Activated gamma-delta T cell treated with anti-CD3 and anti-CD28 coated beads, Interleukin-2, amount 50 U/mL, for 16 hours (primary cell): ENCODE data around the gene TNIK.
"Not testable (repeated sequence)": the region's sequence is repeated elsewhere in the genome, so short reads cannot be mapped to it uniquely, and the experiment has no call there.

Source experiments
- DNase-seq: peaks from one replicate; pipeline ENCODE4 v3.0.0-alpha.2; 2020; ENCODE audit warnings: low read depth

TNIK gene

DNA sequence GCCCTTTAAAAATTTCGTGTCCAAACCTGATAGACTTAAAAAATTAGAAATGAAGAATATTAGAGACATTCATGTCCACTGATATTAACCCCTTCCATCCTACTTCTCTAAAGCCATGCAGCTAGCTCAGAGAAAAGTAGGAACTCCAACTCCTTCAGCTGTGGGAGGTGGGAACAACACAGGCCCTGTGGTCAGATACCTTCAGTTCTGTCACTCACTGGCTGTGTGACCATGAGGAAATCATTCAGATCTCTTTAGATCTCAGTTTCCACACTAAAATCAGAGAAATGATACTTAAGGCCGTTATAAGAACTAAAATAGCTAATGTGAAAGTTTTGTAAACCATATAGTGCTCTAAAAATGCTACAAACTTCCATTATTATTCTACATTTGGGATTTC, 209.8 kb downstream of the TNIK start:
- no peak for DNase-seq

DNA sequence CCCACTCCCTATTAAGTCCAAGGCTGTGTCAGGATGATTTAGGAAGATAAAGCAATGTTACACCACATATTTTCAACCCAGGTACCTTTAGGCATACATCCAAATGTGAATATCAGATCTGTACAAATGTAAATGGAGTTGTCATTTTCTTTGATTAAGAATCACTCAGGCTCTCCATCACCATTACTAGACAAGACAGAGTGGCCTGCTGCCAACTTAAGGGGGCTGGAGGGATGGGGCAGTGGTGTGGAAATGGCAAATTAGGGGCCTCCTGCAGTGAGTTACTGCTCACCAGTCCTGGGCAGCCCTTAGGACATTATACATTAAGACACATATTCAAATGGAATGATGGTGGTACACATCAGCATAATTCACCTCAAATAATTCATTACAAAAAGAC, 211.0 kb downstream of the TNIK start:
- no peak for DNase-seq

DNA sequence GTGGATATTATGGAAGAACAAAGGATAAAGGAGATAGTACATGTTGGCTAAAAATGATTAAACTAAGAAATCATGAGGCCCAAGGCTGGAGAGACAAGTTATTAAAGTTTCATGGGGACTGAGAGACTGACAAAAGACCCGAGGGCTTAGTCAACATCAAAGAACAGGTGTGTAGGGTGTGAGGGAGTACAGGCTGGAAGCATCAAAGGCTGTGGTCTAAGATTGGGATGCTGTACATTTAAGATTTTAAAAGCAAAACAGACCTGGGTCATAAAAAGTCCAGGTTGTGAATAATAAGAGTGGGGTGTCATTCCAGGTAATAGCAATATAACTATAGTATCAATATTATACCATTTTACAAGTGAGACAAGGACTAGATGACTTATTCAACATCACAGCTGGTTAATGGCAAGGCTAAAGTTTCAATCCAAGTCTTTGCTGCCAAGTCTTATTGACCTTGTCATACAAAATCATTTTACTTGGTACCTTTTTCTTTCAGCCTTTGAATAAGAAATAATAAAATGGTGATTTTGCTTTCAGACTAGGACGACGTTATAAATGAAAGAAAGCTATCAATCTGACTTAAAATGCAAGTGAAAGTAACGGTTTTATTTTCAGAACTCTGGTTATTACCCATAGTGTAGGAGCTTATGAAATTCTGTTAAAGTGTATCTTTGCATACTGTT, 211.6 kb downstream of the TNIK start:
- DNase-seq: no peak

DNA sequence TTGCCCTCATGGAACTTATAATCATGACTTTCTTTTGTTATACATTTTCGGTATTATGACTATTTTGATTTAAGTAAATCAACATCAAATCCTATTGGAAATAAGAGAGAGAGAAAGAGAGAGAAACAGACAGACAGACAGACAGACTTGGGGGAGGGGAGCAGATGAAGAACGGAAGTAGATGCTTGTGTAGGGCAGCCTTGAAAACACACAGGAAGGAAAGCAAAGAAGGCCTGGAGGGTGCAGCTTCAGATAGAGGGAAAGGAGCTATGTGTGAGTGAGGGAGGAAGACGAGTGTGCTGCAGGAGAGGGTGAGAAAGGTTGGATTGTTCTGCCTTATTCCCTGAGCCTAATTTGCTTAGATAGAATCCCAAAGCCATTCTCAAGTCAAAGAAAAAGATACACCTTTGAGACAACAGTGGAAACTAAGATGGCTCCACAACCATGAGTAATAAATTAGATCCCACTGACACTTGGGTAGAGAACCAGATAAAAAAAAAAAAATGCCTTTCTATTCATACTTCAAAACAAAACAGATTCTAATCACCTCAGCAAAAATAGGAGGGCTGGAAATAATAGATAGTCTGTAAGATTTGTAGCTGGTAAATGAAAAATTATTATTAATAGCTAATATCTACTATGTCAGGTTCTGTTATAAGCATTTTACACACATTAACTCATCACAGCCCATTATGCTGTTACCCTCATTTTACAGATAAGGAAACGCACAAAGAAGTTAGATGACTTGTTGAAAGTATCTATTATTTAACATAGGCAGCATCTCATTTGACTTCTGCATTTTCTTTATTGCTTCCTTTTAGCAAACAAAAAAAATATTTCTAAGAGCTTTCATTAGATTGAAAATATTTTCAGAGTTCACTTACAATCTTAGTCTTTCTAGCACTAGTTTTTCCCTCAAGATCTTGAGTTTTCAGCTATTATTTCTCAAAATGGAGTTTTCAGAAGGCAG, 214.1 kb downstream of the TNIK start:
- no peak for DNase-seq

DNA sequence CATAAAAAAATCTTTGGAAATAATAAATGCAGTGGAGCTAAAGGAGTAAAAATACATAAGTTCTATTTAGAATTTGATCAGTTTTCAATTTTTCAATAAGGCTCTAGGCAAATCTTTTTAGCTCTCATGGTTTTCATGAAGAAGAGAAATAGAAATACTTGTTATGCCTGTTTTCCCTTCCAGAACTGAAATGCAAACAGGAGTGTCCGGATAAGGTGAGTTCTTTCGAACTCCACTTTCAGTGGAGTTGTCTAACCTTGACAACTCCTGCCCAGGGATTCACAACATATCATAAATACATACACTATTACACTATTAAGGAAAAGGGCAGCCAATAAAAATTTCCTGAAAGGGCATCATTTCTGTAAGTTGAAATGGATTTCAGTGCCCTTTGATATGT, 217.3 kb downstream of the TNIK start:
- DNase-seq: no peak

DNA sequence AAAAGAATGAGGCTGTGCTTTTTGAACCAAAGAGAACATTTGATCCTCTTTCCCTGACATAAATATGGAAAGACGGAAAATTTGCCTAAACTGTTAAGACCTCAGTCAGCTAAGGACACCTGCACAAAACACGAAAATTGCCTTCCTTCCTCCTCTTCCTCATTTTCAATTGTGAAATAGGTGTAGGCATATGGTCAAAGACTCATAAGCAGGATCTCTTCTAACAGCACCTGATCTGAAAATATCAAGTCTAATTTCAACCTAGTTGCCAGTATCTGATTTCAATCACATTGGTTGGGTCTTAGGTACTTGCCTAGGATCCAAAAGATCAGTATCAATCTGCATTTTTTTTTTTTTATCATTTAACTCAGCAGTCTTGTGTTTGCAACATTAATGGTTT, 218.0 kb downstream of the TNIK start:
- DNase-seq: no peak

DNA sequence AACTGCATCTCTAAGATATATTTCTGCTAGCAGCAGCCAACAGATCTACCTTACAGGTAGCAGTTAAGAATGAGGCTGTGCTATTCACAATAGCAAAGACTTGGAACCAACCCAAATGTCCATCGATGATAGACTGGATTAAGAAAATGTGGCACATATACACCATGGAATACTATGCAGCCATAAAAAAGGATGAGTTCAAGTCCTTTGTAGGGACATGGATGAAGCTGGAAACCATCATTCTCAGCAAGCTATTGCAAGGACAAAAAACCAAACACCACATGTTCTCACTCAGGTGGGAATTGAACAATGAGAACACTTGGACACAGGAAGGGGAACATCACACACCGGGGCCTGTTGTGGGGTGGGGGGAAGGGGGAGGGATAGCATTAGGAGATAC, 218.6 kb downstream of the TNIK start:
- not testable (repeated sequence) for DNase-seq

DNA sequence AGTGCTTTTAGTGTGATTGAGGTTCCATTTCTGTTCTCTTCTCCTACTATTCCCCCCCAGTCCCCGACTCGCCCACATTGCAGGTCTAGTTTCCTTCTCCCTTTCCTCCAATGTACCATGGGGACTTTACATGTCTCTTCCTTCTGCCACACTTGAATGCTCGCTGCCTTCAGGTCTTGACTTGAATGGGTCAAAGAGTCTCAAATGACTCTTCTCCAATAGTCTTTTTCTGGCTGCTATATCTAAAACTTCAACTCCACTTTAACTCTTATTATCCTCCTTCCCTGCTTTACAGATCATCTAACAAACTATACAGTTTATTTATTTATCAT, 219.7 kb downstream of the TNIK start:
- DNase-seq: no peak

DNA sequence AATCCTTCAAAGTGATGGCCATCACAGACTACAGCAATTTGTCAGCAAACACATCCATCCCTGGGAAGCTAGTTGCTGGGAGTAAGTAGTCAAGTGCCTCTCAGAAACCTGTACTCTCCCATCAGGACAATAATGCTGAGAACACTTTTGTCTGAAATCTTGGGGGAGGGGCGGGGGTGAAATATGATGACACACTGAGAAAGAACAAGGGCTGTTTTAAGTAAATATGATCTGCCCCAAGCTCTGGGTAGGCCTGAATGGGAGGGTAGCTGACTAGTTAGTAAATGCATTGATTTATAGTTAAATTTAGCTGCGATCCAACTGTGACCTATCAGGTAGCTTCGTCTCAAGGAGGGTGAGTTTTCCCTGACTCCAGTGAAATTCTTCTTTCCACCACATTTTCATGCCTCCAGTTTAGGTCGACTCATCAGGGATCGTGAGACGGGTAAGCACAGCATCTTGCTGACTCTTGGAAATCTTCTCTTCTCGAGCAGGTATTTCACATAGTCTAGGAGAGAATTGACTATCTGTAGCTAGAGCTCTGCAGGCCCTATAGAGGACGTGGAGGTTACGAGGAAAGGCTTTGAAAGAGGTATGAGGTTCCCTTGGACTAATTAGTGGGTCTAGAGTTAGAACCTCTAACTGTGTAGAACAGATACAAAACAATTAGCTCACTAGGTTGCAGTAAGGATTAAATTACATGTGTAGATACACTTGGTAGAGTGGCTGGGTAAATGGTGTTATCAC, 220.3 kb downstream of the TNIK start:
- DNase-seq: no peak

DNA sequence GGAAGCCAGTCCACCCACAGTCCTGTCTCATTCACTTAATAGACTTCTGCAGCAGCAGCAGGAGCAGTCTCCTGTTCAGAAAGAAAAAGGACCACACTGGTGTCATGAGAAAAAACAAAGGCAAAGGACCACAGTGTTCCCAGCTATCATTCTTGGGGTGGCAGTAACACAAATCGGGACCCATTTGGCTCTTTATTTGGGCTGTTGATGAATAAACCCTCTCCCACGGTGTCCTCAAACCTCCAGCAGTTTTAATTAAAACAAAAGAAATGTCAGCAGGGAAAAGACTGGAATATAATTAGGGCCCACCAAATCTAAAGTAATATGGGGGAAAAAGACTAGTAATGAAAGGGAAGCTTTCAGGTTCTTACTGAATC, 223.2 kb downstream of the TNIK start:
- no peak for DNase-seq

DNA sequence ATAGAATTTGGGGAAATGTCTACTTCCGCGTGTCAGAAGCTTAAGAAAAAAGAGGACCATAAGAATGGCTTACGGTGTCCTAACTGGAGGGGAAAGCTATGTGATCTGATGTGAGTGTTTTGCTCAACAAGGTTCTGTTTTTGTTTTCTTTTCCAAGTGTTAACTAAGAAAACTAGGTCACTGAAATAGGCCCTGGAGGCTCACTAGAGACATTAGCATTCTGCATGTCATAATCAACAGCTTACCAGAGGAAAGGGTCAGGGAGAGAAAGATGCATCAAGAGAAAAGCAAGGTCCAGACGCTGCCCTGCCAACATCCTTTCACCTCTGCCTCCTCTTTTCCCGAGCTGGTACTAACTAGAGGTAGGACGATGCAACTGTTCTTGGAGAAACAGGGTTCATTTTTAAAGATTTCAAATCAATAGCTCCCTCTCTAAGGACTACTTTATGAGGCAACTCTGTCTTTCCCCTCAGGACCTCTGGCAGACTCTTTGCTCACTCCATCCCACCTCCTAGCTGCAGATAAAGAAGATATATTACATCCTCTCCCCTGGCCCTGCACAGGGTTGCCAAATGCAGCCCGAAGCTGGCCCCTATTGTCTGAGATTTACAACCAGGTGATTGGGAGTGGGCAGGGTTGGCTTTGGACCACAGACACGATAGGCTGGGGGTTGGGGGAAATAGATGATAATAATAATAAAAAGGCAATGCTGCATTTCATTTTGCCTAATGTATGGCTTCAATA, 223.8 kb downstream of the TNIK start:
- no peak for DNase-seq

DNA sequence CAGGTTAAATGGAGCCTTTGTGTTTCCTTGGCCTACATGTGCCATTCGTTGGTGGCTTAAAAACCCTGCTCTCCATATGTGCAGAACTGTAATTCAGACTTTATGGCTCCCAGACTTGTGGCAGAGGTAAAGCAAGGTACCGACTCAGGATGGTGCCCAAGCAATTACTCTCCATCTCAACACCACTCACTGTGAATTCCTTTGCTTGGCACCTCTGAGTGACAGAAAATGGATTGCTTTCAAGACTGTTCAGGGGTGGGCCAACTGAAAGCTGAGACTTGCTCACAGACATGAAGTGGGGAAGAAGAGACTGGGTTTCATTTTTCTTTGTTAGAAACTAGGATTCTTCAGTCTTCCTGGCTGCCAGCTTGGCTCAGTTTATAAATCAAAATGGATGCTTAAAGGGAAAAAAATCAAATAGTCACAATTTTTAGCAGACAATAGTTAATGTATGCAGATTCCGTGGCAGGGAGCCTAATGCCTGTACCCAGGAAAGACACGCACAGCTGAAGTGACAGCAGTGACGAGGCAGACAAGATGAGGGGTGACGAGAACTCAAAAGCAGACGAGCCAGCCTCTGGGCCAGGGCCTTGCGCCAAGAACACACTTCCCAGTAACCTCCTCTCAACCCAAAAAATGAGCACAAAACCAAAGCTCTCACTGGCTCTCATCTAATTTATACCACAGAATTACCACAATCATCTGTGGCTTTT, 225.8 kb downstream of the TNIK start:
- no peak for DNase-seq

DNA sequence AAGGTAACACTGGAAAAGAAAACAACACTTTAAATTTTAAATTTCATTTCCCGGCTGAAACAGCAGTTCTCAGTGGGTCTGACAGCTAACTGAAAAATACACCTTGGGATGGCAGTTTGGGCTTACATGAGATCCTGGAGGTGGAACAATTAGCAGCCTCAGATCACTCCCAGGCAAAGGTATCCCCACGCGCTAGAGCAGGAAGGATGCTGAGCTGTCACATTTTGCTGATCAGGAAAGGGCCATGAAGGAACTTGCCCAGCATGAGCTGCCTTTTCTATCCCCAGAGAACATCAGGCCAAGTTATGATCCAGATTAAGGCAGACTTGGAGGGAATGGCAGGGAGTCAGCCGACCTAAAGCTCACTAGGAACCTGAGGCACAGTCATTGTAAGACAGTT, 228.8 kb downstream of the TNIK start:
- no peak for DNase-seq

DNA sequence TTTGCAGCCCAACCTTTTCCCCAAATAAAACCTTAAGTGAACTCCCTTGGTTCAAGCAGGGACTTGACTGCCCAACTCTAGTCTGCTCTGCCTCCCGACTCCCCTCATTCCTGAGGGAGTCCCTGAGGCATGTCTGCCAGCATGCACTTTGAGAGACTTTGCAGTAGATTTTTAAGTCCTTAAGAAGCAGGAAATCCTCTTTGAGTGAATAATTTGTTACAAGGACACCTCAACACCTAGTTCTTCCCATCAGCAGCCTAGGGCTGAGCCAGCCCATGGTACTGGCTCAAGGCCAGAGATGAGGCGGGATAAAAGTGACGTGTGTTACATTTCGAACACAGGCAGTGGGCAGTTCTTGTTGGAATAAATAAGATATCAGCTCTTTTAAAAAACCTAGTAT, 229.3 kb downstream of the TNIK start:
- no peak for DNase-seq

DNA sequence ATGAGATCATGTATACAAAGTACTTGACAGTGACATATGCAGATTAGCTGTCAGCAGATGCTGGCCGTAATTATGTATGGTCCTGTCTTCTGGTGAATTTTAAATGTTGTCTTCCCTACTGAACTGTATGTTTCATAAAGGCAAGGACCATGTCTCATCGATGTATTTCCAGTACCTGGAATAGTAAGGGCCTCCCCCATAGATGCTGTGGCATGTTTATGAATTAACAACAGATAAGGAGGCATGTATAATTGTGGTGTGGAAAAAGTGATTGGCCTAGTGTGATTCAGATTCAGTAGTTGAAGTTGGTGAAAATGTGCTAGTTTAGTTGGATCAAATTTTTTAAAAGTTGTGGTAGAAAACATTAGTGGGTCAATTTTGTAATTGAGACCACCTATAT, 231.0 kb downstream of the TNIK start:
- DNase-seq: no peak

DNA sequence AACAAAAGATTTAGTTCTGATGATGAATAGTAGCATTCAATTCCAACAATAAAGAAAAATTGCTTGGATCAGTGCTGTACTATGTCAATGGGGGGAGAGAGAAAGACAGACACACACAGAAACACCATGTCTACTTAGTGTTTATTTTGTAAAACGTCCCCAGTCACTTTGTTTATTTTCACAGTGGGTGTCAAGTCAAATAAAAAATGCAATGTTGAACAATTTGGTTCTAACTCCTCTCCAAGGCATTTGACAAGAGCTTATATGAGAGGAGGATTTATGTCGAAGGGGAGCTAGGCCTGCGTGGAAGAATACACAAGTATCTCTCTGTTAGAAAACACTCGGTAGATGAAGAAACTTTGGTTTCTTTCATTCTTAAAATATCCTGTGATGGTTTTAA, 232.0 kb downstream of the TNIK start:
- DNase-seq: no peak

DNA sequence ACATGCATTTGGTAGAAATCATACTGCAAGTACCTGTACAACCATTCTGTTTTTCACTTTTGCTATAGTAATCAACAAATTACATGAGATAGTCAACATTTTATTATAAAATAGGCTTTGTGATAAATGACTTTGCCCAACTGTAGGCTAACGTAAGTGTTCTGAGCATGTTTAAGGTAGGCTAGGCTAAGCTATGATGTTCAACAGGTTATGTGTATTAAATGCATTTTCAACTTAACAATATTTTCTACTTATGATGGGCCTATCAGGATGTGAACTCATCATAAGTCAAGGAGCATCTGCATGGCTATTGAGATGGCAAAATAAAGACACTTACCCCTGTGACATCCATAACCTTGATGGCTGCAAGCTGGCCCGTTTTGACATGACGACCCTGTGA, 232.4 kb downstream of the TNIK start:
- DNase-seq: no peak

DNA sequence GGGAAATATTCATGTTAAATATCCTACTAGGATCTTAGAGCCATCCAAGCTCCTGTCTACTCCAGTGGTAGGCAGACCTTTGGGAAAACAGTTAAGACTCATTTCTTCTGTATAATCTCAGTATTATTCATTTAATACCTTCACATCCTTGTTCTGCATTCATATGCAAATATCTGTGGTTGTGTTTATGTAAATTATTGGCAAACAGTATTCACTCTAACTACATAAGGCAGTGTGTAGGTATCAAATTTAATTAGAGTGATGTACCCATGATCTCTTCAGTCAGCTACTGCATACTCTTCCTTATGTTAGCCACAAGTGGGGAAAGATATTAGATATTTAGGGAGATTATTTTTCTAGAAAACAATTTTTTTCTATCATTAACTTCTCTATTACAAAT, 232.8 kb downstream of the TNIK start:
- no peak for DNase-seq

DNA sequence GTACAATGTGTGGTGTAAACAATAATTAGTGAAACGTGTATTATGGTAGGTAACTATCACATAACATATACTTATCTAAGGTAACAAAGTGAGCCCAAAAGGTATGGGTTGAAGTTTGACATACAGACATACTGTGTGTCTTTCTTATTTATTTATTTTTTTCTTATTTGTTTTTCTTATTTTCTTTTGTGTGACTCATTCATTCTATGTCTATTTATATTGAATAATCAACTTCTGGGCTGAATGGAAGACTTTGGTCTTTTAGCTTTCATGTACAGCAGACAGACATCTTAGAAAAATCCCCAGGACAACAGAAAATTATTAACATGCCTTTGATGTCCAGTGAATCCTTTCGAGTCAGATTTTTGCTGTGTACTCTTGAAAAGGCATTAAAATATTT, 233.4 kb downstream of the TNIK start:
- no peak for DNase-seq

DNA sequence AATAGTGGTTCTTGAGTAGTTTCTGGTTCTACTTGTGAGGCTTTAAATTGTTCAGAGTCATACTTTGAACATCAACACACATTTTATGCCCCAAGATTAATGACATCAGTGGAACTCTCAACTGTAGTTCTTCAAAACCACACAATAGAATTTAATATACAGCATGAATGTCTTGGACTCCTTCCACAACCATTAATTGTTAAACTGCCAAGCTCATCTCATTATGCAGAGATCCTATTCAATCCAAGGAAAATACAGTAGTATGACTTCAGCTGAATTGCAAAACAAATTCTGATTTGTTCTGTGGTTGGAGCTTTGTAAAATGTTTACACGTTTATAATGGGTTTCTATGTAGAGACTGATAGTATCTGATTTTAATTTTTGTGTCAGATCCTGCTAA, 234.5 kb downstream of the TNIK start:
- no peak for DNase-seq

DNA sequence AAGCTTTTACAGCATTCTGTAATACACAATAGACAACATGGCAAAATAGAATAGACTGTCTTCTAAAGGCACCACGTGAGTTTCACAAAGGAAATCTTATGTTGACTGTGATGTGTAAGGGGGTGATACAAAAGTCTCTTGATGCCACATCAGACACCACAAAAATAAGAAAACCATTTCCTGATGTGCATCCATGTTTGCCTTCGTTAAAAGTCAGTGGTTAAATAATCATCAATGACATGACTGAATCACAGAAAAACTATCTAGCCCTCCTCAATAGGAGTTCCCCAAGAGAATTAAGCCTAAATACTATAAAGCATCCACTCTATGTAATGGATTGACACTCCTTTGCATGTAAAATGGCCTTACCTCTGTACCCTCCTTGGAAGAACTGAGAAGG, 235.0 kb downstream of the TNIK start:
- DNase-seq: no peak

DNA sequence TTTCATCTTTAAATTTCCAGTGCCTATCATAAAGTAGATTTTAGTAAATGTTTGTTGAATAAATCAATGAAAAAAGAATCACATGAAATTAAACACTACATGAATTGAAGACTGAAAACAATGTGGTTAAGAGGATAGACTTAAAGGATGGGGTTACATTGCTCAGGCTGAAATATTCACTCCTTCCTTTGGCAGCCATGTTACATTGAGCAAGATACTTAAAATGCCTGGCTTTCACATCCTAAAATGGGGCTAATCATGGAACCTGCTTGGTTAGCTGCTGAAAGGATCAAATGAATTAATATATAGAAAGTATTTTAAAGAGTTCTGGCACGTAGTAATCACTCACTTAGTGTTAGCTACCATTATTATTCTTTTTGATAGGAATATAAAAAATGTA, 236.8 kb downstream of the TNIK start:
- no peak for DNase-seq
